Hematopoietic multipotent progenitor cell treated with erythropoietin and hydrocortisone succinate and interleukin-3 and kit ligand, for 17 days (in vitro differentiated cells): ENCODE measurements around the gene AXDND1.
"Not testable (repeated sequence)": the region's sequence is repeated elsewhere in the genome, so short reads cannot be mapped to it uniquely, and the experiment has no call there.

Experiments used
- DNase-seq: peaks from one replicate; pipeline ENCODE4 v3.0.0-alpha.2; 2015; ENCODE audit warnings: low spot score

Gene AXDND1

DNA sequence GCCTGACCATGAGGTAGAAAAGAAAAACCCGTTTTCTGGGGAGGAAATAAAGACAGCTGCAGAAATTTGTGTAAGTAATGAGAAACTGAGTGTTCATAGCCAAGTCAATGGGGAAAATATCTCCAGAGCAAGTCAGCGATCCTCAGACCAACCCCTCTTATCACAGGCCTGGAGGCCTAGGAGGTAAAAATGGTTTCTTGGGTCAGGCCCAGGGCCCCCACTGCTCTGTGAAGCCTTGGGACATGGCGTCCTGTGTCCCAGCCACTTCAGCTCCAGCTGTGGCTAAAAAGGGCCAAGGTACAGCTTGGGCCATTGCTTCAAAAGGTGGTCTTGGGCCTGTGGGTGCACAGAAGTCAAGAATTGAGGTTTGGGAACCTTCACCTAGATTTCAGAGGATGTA lies 108.9 kb downstream of the AXDND1 start:
- DNase-seq, result no peak

DNA sequence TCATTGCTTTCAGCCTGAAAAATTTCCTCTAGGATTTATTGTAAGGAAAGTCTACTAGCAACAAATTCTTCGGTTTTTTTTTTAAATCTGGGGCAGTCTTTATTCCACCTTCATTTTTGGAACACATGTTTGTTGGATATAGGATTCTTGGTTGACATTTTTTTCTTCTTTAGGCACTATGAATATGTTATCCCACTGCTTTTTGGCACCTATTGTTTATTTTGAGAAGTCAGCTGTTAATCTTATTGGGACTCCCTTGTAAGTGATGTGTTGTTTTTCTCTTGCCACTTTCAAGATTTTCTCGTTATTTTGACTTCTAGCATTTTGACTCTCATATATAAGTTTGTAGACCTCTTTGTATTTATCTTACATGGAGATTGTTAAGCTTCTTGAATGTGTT lies 110.7 kb downstream of the AXDND1 start:
- no peak for DNase-seq

DNA sequence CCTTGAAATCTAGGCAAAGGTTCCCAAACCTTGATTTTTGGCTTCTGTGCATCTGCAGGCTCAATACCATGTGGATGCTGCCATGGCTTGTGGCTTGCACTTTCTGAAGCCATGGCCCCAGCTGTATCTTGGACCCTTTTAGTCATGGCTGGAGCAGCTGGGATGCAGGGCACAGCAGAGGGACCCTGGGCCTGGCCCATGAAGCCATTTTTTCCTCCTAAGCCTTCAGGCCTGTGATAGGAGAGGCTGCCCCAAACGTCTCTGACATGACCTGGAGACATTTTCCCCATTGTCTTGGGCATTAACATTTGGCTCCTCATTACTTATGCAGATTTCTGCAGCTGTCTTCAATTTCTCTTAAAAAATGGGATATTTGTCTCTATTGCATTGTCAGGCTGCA lies 112.6 kb downstream of the AXDND1 start:
- no peak for DNase-seq

DNA sequence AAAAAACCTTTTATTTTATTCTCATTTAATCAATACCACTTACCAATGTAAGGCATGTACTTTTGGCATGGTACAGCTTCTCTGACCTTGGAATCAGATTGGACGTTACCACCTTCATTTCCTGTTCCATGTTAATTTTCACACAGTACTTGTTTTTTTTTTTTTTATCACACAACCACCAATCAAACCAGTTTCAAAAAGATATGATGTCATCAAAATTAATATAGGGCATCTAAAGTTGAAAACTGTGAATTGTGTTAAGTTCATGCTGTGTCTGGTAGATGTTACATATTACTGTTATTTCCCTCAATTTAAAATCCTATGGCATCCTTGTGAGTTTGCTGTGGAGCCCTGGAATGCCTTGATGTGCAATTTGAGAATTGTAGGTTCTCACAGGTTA lies 124.8 kb downstream of the AXDND1 start:
- no peak for DNase-seq

DNA sequence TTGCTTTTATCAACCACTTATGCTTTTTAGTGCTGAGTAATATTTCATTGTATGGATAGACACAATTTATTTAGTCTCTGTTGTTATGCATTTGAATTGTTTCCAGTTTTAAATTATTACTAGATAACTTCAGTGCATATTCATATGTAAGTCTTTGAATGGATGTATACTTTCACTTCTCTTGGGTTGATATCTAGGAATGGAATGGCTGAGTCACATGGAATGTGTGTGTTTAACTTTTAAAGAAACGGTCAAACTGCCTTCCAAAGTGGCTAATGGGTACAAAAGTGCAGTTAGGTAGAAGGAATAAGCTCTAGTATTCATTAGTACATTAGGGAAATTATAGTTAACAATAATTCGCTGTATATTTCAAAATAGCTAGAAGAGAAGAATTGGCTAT lies 127.6 kb downstream of the AXDND1 start:
- no peak for DNase-seq

DNA sequence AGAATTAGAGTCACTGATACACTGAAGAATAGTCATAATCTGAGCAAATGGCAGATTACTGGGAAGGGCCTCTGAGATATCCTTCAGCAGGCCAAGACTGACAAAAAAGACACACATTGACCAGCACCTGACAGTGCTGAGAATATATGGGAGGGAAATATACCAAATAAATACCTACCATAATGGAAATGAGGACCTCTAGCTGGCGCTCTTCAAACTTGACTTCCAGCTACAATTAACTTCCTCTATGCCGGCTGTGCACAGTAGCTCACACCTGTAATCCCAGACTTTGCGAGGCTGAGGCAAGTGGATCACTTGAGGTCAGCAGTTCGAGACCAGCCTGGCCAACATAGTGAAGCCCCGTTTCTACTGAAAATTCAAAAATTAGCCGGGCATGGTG lies 140.4 kb downstream of the AXDND1 start:
- no peak for DNase-seq

DNA sequence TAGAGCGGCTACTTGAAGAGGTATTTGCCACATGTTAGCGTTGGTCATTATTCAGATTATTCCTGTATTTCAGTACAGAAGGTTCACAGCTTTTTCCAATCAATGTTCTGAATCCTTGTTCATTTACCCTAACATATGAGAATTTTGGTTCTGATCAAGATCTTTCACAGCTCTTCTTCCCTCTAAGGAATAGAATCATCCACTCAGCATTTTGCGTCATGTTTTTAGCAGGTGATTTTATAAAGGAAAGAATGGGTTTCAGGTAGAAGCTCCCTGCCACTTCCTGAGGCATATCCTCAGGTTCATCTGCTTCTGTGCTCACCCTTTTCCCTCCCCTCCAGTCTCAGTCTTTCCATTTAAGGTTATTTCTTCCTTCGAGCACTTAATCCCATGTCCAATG lies 143.6 kb downstream of the AXDND1 start:
- DNase-seq, result no peak

DNA sequence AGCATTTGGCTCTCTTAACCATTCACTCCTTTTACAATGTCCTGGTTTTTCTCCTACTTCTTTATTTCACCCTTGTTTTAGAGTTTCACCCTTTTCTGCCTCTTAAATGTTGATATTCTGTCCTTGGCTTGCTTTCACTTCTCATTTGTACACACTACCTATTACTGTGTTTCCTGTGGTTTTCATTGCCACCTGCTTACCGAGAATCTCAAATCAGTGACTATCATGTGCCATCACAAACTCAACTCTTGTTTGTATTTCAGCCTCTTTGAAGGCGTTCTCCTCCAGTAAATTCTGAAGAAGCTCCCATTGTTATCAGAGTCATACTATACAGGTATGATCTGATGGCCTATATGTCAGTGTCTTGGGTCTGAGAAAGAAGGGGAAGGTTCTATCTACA lies 144.3 kb downstream of the AXDND1 start:
- DNase-seq, result no peak

DNA sequence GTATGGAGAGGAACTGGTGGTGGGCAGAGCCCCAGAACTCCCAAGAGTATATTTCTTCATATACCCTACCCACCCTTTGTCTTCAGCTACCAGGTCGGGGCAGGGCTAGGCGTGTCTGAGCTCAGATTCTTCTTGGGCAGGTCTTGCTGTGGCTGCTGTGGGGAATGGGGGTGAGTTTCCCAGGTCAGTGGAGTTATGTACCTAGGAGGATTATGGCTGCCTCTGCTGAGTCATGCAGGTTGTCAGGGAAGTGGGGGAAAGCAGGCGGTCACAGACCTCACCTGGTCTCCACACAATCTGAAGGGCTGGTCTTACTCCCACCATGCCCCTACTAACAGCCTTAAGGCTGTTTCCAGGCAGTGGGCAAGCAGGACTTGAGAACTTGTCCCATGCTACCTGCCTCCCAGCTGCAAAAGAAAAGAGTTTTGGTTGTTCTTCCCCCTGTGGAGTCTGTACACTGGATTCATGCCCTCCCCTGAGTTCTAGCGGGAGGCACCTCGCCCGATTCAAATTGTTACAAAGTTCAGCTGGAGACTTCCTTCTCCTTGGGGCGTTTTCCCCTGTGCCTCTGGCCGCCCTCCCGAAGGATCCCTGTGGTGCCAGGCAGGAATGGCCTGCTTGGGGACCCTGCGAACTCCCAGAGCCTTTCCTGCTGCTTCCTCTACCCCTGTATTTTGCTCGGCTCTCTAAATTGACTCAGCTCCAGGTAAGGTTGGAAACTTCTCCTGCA lies 151.4 kb downstream of the AXDND1 start:
- no peak for DNase-seq

DNA sequence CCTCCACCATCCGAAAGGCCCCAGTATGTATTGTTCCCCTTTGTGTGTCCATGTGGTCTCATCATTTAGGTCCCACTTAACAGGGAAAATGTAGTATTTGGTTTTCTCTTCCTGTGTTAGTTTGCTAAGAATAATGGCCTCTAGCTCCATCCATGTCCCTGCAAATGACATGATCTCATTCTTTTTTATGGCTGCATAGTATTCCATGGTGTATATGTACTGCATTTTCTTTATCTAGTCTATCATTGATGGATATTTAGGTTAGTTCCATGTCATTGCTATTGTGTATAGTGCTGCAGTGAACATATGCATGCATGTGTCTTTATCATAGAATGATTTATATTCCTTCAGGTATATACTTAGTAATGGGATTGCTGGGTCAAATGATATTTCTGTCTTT lies 152.8 kb downstream of the AXDND1 start:
- DNase-seq, result not testable (repeated sequence)

DNA sequence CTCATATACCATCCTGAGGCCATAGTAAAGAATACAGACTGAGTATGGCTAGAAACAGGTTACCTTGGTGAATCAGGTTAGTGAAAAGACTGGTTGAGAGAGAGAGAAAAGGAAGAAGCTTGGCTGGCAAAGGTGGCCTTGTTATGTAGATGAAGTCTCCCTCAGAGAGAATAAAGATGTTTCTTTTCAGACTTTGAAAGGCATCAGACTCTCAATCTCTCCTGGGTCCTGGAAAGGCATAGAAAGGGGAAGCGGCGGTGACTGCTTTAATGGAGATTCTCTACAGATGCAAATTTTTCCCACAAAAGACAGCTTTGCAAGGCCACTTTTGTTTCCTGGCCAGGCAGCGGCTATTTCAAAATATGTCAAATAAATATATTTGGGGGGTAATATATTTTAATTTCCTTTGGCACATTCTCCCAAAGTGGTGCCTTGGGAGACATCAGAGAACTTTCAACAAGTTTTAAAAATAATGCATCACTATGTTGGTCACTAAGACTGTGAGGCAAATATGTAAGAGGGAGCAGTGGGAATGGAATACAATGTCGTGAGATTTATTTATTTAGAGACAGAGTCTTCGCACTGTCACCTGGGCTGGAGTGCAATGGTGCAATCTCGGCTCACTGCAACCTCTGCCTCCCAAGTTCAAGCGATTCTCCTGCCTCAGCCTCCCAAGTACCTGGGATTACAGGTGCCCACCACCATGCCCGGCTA lies 163.9 kb downstream of the AXDND1 start:
- DNase-seq, result no peak

DNA sequence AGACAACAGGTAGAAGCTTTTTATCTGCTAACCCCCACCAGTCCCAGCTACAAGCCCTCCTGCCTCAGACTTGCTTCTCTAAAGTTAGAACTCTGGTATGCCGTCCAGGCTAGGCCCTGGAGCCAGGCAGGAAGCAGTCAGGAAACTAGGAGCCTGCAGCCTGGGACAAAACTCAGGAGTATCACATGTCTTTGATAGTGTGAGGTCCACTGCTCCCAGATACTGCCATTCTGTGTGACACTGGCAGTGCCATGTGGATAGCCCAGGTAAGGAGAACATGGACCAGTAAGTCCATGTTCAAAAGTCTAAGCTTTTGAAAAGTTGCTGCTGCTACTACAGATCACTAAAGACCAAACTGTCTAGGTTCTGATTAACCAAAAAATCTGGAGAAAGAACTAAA lies 164.6 kb downstream of the AXDND1 start:
- DNase-seq, result no peak

DNA sequence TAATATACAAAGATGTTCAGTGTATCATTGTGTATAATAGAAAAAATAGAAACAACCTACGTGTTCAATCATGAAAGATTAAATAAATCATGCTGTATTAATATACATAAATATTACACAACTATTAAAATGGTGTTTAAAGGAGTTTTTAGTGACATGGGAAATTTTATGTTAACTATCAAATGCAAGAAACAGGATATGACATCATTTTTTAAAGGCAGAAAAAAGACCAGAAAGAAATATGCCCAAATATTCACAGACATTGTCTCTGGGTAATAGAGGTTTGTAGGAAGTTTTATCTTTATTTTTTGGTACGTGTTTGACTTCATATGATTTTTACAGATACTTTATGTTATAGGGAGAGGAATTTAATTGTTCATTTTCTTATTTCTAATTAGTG lies 176.0 kb downstream of the AXDND1 start:
- DNase-seq, result no peak

DNA sequence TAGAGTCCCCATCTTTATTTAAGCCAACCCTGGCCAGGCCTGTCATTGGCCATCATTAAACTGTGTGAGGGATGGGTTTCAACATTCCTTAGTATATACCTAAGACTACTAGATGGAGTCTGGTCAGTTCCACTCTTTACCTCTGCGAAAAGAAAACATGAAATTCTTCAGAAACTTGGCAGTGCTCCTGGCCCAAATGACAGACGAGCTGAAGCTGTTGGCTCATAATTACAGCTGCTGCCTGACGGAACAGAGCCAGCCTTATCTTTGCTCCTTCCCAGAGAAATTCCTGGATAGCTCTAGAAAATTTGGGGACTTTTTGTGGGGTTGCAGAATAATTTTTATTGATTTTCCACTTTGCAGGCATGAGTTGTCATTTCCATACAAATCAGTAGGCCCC lies 179.6 kb downstream of the AXDND1 start:
- DNase-seq, result no peak

DNA sequence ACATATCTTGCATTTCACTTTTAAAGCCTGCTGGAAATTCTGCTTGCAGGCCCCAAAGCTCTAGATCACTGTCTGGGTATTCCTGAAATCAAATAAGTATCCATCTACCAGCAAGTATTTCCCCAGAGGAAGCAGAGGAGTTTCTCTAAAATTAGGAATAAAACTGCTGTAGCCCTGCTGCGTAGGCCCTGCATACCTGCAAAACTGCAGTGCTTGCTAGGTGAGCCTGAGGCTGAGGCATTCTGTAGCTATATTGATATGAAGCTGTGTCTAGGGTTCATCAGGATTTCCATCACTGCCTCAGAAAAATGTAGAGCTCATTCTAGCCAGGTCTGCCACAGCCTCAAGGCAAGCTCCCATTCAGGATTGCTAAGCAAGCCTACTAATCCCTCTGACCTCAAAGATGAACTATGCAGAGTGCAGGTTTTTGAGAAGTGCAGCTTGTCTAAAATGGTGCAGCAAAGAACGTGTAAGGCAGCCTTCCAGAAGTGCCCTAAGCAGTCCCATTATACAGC lies 181.3 kb downstream of the AXDND1 start:
- no peak for DNase-seq

DNA sequence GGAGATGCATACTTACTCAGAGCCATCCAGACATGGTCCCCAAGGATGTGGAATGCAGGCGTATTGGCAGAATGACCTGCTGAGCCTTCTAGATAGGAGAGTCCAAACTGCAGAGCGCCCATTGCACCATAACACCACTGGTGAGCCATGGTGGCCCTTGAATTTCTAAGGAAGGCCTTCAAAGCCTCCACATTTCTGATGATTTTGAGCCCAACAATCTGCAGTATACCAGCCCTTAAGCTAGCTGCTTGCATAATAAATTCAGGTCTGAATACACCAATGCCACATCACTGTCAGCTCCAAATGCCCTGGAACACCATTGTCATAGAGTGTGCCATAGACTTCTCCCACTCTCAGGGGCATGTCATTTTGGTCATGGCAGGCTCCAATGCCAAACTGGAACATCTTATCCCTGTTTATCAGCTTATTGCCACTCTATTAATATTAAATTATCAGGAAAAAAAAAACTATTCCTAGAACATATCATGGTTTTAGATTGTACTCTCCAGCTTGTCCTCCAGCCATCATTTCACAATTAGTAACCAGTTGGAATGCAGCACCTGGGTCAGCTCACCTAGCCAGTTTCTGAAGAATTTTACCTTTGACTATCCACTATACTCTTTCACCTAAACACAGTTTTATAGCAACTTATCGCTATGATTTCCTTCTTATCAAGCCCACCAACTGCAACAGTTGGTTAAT lies 183.0 kb downstream of the AXDND1 start:
- DNase-seq, result no peak

DNA sequence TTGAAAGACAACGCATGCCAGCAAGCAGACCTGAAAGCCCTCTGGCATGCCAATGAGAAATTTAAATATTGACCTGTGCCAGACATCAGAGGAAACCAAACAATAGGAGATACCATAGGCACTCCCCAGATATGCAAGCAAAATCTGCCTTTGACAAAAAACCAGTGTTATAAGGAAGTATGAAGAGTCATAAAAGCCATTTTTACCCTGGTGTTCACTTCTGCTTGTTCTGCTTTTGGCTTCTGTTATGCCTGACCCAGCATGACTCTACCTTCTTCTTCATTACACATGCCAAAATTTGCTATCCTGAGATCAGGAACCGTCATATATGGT lies 183.6 kb downstream of the AXDND1 start:
- no peak for DNase-seq

DNA sequence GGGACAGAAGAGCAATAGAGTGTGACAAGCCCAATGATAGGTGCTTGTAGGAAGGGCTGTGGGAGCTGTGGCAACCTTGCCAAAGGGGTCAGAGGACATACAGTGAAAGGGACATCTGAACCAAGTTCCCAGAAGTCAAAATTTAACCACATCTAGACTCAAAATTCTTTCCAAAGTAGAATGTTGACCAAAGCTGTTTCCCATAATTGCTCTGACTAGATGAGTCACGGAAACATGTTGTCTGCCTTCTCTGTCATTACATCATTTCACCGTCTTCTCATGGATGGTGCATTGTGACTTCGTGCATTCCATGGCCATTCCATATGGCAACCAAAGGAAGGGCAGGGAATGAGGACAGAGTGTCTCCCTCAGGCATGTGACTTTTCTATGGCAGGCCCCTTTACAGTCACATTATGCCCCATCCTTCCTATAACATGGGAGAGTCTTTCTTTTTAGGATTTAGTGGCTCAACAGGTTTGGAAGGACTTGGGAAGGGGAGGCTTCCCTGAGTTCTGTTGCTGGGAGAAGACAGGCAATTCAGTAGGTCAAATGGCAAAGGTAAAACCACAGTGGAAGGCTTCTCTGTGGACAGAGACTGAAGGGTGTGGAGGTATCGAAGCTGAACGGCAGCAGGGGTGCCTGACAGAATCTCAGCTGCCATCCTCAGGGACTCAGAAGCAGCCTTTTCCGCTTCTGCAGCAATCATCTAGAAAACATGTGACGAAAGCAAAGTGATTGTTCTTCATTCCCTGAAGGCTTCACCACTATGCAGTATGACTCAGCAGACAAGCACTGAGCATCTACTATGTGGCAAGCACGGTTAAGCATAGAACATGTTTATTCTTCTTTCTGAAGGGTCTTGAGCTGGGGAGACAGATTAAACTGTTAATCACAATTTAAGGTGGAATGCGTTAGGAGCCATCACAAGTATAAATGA lies 185.2 kb downstream of the AXDND1 start:
- DNase-seq, result no peak

DNA sequence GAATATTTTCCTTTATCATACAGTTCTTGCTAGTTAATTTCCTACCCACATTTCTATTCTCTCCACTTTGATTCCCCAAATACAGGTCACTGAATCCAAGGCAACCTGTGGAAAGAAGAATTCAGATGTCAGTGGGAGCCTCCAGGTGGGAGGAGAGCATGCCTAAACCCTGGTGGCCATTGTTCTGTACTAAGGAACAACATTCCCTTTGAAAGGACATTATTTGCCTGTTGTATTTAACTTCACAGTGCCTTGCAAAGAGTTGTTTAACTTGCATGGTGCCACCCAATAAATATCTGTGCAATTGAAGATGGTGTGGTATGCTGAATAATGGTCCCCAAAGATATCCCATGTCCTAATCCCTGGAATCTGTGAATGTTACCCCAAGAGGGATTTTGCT lies 188.7 kb downstream of the AXDND1 start:
- no peak for DNase-seq

DNA sequence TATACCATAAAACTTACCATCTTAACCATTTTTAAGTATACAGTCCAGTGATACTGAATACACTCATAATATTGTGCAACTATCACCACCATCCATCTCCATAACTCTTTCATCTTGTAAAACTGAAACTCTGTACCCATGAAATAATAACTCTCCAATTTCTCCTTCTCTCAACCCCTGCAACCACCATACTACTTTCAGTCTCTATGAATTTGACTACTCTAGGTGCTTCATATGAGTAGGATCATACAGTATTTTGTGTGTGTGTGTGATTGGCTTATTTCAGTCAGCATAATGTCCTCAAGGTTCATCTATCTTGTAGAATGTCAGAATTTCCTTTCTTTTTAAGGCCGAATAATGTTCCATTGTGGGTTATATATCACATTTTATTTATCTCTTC lies 192.3 kb downstream of the AXDND1 start:
- DNase-seq, result no peak

DNA sequence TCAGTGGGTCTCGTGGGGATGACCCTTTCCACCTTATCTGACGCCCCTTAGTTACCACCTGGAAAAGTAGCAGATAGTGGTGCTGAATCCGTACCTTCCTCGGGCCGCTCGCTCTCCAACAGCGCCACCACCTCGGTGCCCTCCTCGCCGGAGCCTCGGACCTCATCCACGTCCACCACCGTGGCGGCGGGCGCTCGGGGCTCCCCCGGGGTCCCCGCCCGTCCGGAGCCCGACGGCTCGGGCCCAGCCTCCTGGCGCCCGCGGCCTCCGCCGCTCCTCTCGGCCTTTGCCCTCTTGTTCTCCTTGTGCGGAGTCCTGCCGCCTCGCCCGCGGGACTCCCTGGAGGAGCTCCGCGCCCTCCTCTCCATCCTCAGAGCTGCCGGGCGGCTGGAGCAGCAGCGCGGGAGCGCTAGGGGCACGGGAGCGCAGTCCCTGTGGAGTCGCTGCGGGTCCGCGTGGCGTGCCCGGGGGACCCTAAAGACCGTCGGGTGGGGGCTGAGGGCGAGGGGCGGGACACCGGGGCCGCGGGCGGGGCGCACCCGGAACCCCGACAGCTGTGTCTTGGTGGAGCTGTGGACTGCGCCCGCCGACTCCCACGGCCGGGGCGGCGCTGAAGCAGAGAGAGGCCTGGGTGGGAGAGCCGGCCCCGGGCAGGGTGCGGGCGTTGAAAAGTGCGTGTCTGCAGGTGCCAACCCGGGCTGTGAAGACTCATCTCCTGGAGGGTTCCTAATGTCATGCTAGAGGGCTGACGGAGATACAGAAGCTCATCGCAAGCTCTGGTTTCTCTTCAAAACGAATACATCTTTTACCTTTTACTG lies 209.9 kb downstream of the AXDND1 start, which contains the start of gene NPHS2:
Gene NPHS2 (minus strand): TSS at position 452 of the 818 bp plus-strand sequence. CDS start 84 bp downstream, at position 368.
- DNase-seq, result no peak
